NCI-H524 (cell line): ENCODE measurements around the gene GPI.
"Not testable (repeated sequence)": the region's sequence is repeated elsewhere in the genome, so short reads cannot be mapped to it uniquely, and the experiment has no call there.

Experiments
- DNase-seq, 2 experiments: peaks; one replicate each; lab custom pipeline; 2025; lab: John Stamatoyannopoulos, UW

The GPI gene

GRCh38 chr19:34364830-34365462 is at the start of gene GPI:
Gene GPI (plus strand): TSS chr19:34365196. CDS start chr19:34365267, 71 bp downstream.
- DNase-seq: peak; percentile 64 to 83

- DNase-seq: no peak
Measured at GRCh38 chr19:34316247-34316646, 48.7 kb upstream of the GPI start.

GRCh38 chr19:34316741-34317301 is 48.2 kb upstream of the GPI start:
- no peak for DNase-seq

GRCh38 chr19:34317311-34317927 is 47.6 kb upstream of the GPI start:
- DNase-seq: no peak

GRCh38 chr19:34319230-34319585 is 45.8 kb upstream of the GPI start:
- DNase-seq: no peak

- DNase-seq: no peak
Measured at GRCh38 chr19:34319785-34320184, 45.2 kb upstream of the GPI start.

- no peak for DNase-seq
Measured at GRCh38 chr19:34320277-34320676, 44.7 kb upstream of the GPI start.

GRCh38 chr19:34321735-34322134 is 43.3 kb upstream of the GPI start:
- no peak for DNase-seq

GRCh38 chr19:34323433-34324204 is 41.4 kb upstream of the GPI start:
- no peak for DNase-seq

GRCh38 chr19:34324320-34324719 is 40.7 kb upstream of the GPI start:
- DNase-seq: no peak

- DNase-seq: no peak
Measured at GRCh38 chr19:34325181-34325580, 39.8 kb upstream of the GPI start.

- no peak for DNase-seq
Measured at GRCh38 chr19:34325981-34326787, 38.8 kb upstream of the GPI start.

GRCh38 chr19:34327851-34328250 is 37.1 kb upstream of the GPI start:
- no peak for DNase-seq

GRCh38 chr19:34328982-34329381 is 36.0 kb upstream of the GPI start:
- DNase-seq: no peak

- DNase-seq: no peak
Measured at GRCh38 chr19:34330116-34330515, 34.9 kb upstream of the GPI start.

GRCh38 chr19:34330596-34330995 is 34.4 kb upstream of the GPI start:
- DNase-seq: not testable (repeated sequence)

GRCh38 chr19:34331596-34331995 is 33.4 kb upstream of the GPI start:
- DNase-seq: not testable (repeated sequence)

GRCh38 chr19:34332027-34332760 is 32.8 kb upstream of the GPI start:
- no peak for DNase-seq

GRCh38 chr19:34335914-34336313 is 29.1 kb upstream of the GPI start:
- no peak for DNase-seq

- peak in 1 of 2 experiments; percentile 19 for DNase-seq
Measured at GRCh38 chr19:34336781-34337271, 28.2 kb upstream of the GPI start.

GRCh38 chr19:34337739-34338138 is 27.3 kb upstream of the GPI start:
- DNase-seq: no peak
